Naive thymus-derived CD4-positive, alpha-beta T cell (primary cell): ENCODE results near the gene KDM2A. TPM values are rescaled to one million over a fixed set of nuclear protein-coding genes. Genes with fewer than 3 reads are reported as not detected.
A peak's percentile ranks its signal among the peaks of the same experiment; 100 is the strongest.

Source experiments
- ATAC-seq: fragments of 150-1000 bp; cut with Tn5 transposase; 2 replicates; pipeline ENCODE4 v1.10.0; 2021; ENCODE audit warnings: mild to moderate bottlenecking, moderate library complexity
- CTCF ChIA-PET: fragments of 350-600 bp; sonication (Branson Sonifier 250); formaldehyde crosslinking; loops from one replicate; lab custom pipeline; 2021; ENCODE audit warnings: antibody characterized with exemption; lab: Charles Lee
- POLR2A ChIA-PET: fragments of 350-600 bp; sonication (Branson Sonifier 250); formaldehyde crosslinking; loops from one replicate; lab custom pipeline; 2021; ENCODE audit warnings: antibody characterized with exemption, inconsistent platforms; lab: Charles Lee
- DNase-seq, 9 donors: peaks; one replicate each; pipeline versions ENCODE4 v3.0.0 to v3.0.0-alpha.2; 2020 to 2022; ENCODE audit warnings: mixed read lengths in 1 of 9
- H3K27ac ChIP-seq: one replicate; pipeline ENCODE4 v1.7.0; 2013; ENCODE audit warnings: mild to moderate bottlenecking, low read depth, low read length, moderate library complexity
- H3K27me3 ChIP-seq, 2 donors: one replicate each; pipeline ENCODE4 v1.7.0; 2013; ENCODE audit warnings: low read length in 2 of 2, mild to moderate bottlenecking in 2 of 2, moderate library complexity in 2 of 2; ENCODE audit not compliant: control insufficient read depth in 2 of 2, insufficient read depth in 2 of 2
- H3K36me3 ChIP-seq, 3 experiments: 1 replicate in 2 of 3; 2 replicates in 1 of 3; pipeline ENCODE4 v1.7.0; 2013; ENCODE audit warnings: low read length in 3 of 3, mild to moderate bottlenecking in 3 of 3, moderate library complexity in 1 of 3; ENCODE audit not compliant: insufficient read depth in 3 of 3, control insufficient read depth in 2 of 3
- H3K4me1 ChIP-seq, 2 donors: one replicate each; pipeline ENCODE4 v1.7.0; 2013; ENCODE audit warnings: low read length in 2 of 2, mild to moderate bottlenecking in 2 of 2, moderate library complexity in 1 of 2; ENCODE audit not compliant: control insufficient read depth in 2 of 2, insufficient read depth in 2 of 2
- H3K4me3 ChIP-seq: 2 replicates; pipeline ENCODE4 v1.7.0; 2013; ENCODE audit warnings: mild to moderate bottlenecking, low read length
- H3K9me3 ChIP-seq, 3 experiments: 1 replicate in 2 of 3; 2 replicates in 1 of 3; pipeline ENCODE4 v1.7.0; 2013; ENCODE audit warnings: low read length in 3 of 3; ENCODE audit not compliant: control insufficient read depth in 2 of 3
- H3K27ac Mint-ChIP-seq, 9 donors: one replicate each; pipeline ENCODE4 v1.8.0; 2020 to 2022; ENCODE audit warnings: mixed read lengths in 9 of 9, mild to moderate bottlenecking in 8 of 9, moderate library complexity in 5 of 9, inconsistent platforms in 2 of 9
- H3K27me3 Mint-ChIP-seq, 5 donors: one replicate each; pipeline ENCODE4 v1.8.0; 2021 to 2022; ENCODE audit warnings: mixed read lengths in 5 of 5, mild to moderate bottlenecking in 1 of 5
- H3K36me3 Mint-ChIP-seq, 5 donors: one replicate each; pipeline ENCODE4 v1.8.0; 2020 to 2022; ENCODE audit warnings: mixed read lengths in 5 of 5, mild to moderate bottlenecking in 3 of 5, inconsistent platforms in 1 of 5
- H3K4me1 Mint-ChIP-seq, 7 donors: one replicate each; pipeline ENCODE4 v1.8.0; 2020 to 2022; ENCODE audit warnings: mixed read lengths in 7 of 7, mild to moderate bottlenecking in 3 of 7, inconsistent platforms in 1 of 7
- H3K4me3 Mint-ChIP-seq, 10 donors: one replicate each; pipeline ENCODE4 v1.8.0; 2020 to 2022; ENCODE audit warnings: mild to moderate bottlenecking in 10 of 10, mixed read lengths in 10 of 10, moderate library complexity in 6 of 10, inconsistent platforms in 2 of 10
- H3K9me3 Mint-ChIP-seq, 11 donors: one replicate each; pipeline ENCODE4 v1.8.0; 2020 to 2022; ENCODE audit warnings: mixed read lengths in 11 of 11, mild to moderate bottlenecking in 4 of 11, inconsistent platforms in 1 of 11, moderate library complexity in 1 of 11
- intact Hi-C, 2 donors: fragments of 100-400 bp; cut with micrococcal nuclease; formaldehyde crosslinking; loops; one replicate each; pipeline ENCODE4 v1.15.1; 2023
- polyA plus RNA-seq, 2 donors: library from polyadenylated mRNA; unstranded; fragments of 300-500 nt; fragmentation: Illumina TruSeq; gene quantifications; one replicate each; pipeline ENCODE4 v1.2.3, GENCODE V29; 2021
- total RNA-seq, 6 experiments: library from RNA in 5 of 6; stranded (reverse) in 5 of 6; gene quantifications; 1 replicate in 5 of 6; 2 replicates in 1 of 6; pipeline ENCODE4 v1.2.3 and lab custom pipeline; 2021 to 2026

KDM2A gene
- total and polyA plus RNA-seq, 7 experiments from 2014 or later = 8.7 to 298 (median 223) TPM

DNA sequence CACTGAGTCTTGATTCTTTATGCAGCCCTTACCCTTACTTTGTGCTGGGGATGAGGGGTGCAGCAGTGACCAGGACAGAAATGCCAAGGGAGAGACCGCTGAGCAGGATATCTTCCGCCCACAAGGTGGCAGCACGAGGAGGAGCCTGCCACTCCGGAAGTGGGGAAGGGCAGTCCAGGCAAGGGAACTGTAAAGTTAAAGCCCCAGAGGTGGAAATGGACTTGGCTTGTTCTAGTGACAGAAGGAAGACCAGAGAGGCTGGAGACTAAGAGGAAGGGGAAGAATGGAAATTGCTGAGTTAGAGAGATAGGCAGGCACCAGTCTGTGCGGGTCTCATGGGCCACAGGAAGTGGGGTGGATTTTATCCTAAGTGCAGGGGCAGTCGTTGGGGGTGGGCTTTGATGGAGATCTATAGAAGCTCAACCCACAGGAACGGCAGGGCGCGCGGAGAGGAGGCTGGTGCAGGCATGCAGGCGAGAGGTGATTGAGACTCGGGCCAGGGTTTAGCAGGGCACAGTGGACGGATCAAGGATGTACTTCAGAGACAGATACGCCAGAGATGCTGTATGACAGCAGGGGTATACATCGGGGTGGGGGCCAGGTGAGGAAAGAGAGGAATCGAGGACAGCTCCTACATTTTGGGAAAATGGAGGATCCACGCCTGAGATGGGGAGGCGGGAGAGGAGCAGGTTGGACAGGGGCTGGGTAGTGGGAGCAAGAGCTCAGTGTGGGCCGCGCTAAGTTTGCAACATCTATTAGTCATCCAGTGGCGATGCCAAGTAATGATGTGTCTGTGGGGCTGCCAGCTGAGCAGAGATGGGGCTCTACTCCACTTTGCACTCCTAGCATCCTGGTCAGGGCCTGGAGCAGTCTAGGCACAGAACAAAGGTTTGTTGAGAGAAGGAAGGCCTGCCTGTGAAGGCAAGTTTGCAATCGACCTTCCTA is 143.9 kb downstream of the KDM2A start:
- DNase-seq (peak in 8 of 9 donors; percentile 58 to 73 (median 68)), ATAC-seq (peak; percentile 66)
- CTCF ChIA-PET = interaction anchor here (0.5 to 4.9 kb wide), 21 partner anchors 9 to 118 kb away, joined by 3 to 85 read pairs (median 6); partner anchors contain the start of genes ANKRD13D, POLD4 and SSH3
- peaks cover 0 to 9% (median 0%) of the 10 kb centered on the region in 3 experiments for H3K36me3 ChIP-seq
- Mint-ChIP-seq H3K36me3 (peaks cover 0 to 13% (median 9%) of the 10 kb centered on the region in 5 donors), H3K9me3 (peaks cover 0 to 3% (median 0%) of the 10 kb centered on the region in 11 donors), H3K4me1 (peaks cover 15 to 65% (median 39%) of the 10 kb centered on the region in 7 donors), H3K4me3 (peak overlapping the region; percentile 54 to 81 (median 74)), H3K27me3 (no peaks in the 10 kb centered on the region), H3K27ac (peak overlapping the region; percentile 53 to 93 (median 78))
- peaks cover 14 to 29% of the 10 kb centered on the region in 2 donors for H3K4me1 ChIP-seq
- H3K9me3 ChIP-seq = no peaks in the 10 kb centered on the region
- peak overlapping the region; percentile 0 for H3K4me3 ChIP-seq
- intact Hi-C loops = loop anchor here (1.0 kb wide), 5 partner anchors 10 to 119 kb away; no protein-coding TSS in a partner anchor
- no peaks in the 10 kb centered on the region for H3K27me3 ChIP-seq
- H3K27ac ChIP-seq = no peak overlapping the region
- POLR2A ChIA-PET = interaction anchor here (0.6 to 4.9 kb wide), 14 partner anchors 9 to 89 kb away, joined by 3 to 59 read pairs (median 8); partner anchors contain the start of genes ANKRD13D and POLD4

DNA sequence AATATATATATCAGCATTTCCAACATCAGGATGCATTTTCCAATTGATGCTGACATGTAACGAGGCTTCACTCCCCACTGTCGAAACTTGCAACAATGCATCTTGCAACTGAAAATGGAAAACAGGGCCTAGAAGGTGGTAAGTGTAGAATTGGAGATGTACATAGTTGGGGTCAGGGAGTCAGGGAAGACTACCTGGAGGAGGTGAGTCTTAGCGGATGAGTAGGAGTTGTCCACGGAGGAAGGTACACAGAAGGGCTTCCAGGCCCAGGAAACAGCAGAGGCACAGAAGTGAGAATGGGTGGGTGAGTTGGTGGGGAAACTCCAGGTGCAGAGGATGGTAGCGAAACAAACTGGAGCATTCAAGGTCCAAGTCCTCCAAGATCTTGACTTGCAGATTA is 145.2 kb downstream of the KDM2A start:
- Mint-ChIP-seq H3K36me3 (peaks cover 0 to 24% (median 11%) of the 10 kb centered on the region in 5 donors), H3K4me3 (peak overlapping the region in 9 of 10 donors; percentile 6 to 99 (median 58)), H3K9me3 (peaks cover 0 to 3% (median 0%) of the 10 kb centered on the region in 11 donors), H3K27ac (peak overlapping the region in 7 of 9 donors; percentile 55 to 90 (median 83)), H3K27me3 (no peaks in the 10 kb centered on the region), H3K4me1 (peaks cover 15 to 66% (median 52%) of the 10 kb centered on the region in 7 donors)
- Histone ChIP-seq H3K9me3 (no peaks in the 10 kb centered on the region), H3K4me3 (no peak overlapping the region), H3K27ac (no peak overlapping the region), H3K36me3 (peaks cover 0 to 12% (median 3%) of the 10 kb centered on the region in 3 experiments), H3K4me1 (peaks cover 27 to 41% of the 10 kb centered on the region in 2 donors), H3K27me3 (no peaks in the 10 kb centered on the region)
- CTCF ChIA-PET = interaction anchor here (0.6 to 4.9 kb wide), 11 partner anchors 8 to 182 kb away, joined by 3 to 85 read pairs (median 6); partner anchors contain the start of gene ANKRD13D
- no peak for DNase-seq
- ATAC-seq = no peak
- POLR2A ChIA-PET = interaction anchor here (0.6 to 4.9 kb wide), 10 partner anchors 14 to 92 kb away, joined by 3 to 59 read pairs (median 9); partner anchors contain the start of genes ANKRD13D and POLD4
- intact Hi-C loops = no loop called here

DNA sequence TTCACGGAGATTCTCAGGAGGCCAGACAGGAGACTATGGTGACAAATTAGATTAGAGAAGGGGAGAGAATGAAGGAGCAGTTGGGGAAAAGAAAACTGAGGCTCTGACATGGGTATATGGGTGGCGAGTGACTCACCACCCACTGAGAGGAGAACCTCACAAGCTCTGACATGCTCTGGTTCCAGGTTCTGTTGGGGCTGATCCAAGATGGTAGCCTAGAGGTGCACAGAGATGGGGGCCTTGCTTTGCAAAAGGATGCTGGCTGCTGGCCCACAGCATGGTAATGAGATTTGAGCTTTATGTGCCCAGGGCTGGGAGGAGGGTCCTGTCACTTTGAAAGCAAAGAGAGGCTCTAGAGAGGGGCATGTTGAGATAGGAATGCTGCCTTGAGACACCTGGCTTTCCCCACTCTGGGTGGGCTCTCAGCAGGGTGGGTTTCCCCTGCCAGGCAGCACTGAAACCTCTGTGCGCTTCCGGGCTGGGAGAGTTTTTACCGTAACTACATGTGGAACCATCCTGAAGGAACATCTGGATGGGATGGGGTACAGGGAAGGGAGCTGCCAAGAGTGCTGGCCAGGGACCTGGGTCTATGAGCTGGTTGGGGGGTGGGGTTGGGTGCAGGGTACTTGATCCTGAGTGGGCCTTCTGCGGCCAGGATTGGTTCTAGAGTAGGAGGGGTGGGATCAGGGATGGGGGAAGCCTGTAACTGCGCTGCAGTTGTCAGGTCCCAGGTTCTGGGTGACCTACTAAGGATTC is 146.0 kb downstream of the KDM2A start:
- ChIA-PET POLR2A (interaction anchor here (1.0 to 4.9 kb wide), 7 partner anchors 13 to 87 kb away, joined by 3 to 59 read pairs (median 25); partner anchors contain the start of genes ANKRD13D and POLD4), CTCF (interaction anchor here (0.6 to 4.9 kb wide), 9 partner anchors 12 to 196 kb away, joined by 3 to 85 read pairs (median 4); no protein-coding TSS in a partner anchor)
- H3K36me3 ChIP-seq = peaks cover 0 to 12% (median 5%) of the 10 kb centered on the region in 3 experiments
- peaks cover 34 to 49% of the 10 kb centered on the region in 2 donors for H3K4me1 ChIP-seq
- peak overlapping the region; percentile 76 to 90 (median 81) for H3K27ac Mint-ChIP-seq
- peaks cover 0 to 26% (median 12%) of the 10 kb centered on the region in 5 donors for H3K36me3 Mint-ChIP-seq
- H3K27me3 ChIP-seq = no peaks in the 10 kb centered on the region
- H3K4me3 Mint-ChIP-seq = peak overlapping the region; percentile 69 to 99 (median 78)
- intact Hi-C loops = loop anchor here in 1 of 2 donors (5.0 kb wide), 1 partner anchor 242 kb away; the partner anchor contains the start of genes CDK2AP2 and PITPNM1
- H3K9me3 ChIP-seq = no peaks in the 10 kb centered on the region
- DNase-seq (no peak), ATAC-seq (no peak)
- no peaks in the 10 kb centered on the region for H3K9me3 Mint-ChIP-seq
- no peak overlapping the region for H3K27ac ChIP-seq
- no peaks in the 10 kb centered on the region for H3K27me3 Mint-ChIP-seq
- H3K4me1 Mint-ChIP-seq = peaks cover 15 to 69% (median 57%) of the 10 kb centered on the region in 7 donors
- no peak overlapping the region for H3K4me3 ChIP-seq

DNA sequence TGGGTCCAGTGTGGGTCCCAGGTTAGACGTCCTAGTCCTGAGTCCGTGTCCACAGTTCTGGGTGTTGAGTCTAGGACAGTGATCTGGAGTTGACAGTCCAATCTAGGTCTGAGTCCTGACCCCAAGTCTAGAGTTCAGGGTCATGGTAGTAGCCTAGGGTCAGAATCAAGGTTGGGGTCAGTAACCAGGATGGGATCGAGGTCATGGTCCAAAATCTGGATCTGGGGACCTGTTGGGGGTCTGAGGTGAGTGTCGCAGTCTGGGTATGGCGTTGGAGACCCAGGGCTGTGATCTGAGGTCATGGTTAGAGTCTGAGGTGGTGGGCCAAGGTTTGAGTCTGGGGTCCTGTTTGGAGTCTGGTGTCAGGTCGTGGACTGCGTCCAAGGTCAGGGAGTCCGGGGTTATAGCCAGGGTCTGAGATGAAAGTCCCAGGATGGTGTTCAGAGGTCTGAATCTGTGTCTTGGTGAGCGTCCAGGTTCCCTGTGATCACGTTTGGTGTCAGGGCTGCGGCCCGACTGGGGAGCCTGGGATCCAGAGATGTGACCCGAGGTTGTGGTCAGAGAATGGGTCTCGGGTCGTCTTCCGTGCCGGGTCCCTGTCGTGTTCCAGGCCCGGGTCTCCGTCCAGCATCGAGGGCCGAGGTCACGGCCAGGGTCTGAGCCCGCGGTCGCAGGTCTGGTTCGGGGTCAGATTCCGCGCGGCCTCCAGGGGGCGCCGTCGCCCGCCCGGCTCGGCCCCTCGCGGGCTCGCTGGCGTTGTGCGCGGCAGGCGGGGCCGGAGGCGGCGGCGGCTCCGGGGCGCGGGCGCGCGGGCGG is 146.8 kb downstream of the KDM2A start:
- no peaks in the 10 kb centered on the region for H3K9me3 ChIP-seq
- peaks cover 42 to 56% of the 10 kb centered on the region in 2 donors for H3K4me1 ChIP-seq
- Mint-ChIP-seq H3K4me1 (peaks cover 22 to 77% (median 65%) of the 10 kb centered on the region in 7 donors), H3K27me3 (no peaks in the 10 kb centered on the region), H3K4me3 (peak overlapping the region; percentile 75 to 99 (median 84)), H3K27ac (peak overlapping the region; percentile 72 to 94 (median 81)), H3K36me3 (peaks cover 0 to 34% (median 18%) of the 10 kb centered on the region in 5 donors), H3K9me3 (no peaks in the 10 kb centered on the region)
- H3K36me3 ChIP-seq = peaks cover 0 to 12% (median 5%) of the 10 kb centered on the region in 3 experiments
- peak; percentile 76 for ATAC-seq
- peak; percentile 50 to 91 (median 78) for DNase-seq
- peak overlapping the region; percentile 65 for H3K27ac ChIP-seq
- ChIA-PET POLR2A (interaction anchor here (0.9 to 15.1 kb wide), 12 partner anchors 9 to 87 kb away, joined by 3 to 729 read pairs (median 18); partner anchors contain the start of genes ANKRD13D and POLD4), CTCF (interaction anchor here (0.6 to 4.9 kb wide), 7 partner anchors 11 to 195 kb away, joined by 3 to 85 read pairs (median 4); no protein-coding TSS in a partner anchor)
- intact Hi-C loops = loop anchor here (1.0 to 5.0 kb wide), 4 partner anchors 23 to 241 kb away; partner anchors contain the start of genes ANKRD13D (in 1 of the 2), CDK2AP2 (in 1 of the 2) and PITPNM1 (in 1 of the 2)
- H3K27me3 ChIP-seq = no peaks in the 10 kb centered on the region
- peak overlapping the region; percentile 25 for H3K4me3 ChIP-seq
